GM19043 (cell line): Measurements from ENCODE around the gene ANKRD18A.
"Not testable (repeated sequence)": the region's sequence is repeated elsewhere in the genome, so short reads cannot be mapped to it uniquely, and the experiment has no call there.

Experiments used
- ATAC-seq: cut with Tn5 transposase; IDR thresholded peaks from one replicate; pipeline ENCODE4 v1.9.1; 2021; ENCODE audit warnings: low read depth; ENCODE audit not compliant: unreplicated experiment

ANKRD18A gene

GRCh38 chr9:38629511-38629910 is 9.1 kb upstream of the ANKRD18A start:
- ATAC-seq, result no peak

- no peak for ATAC-seq
These were observed 5.6 kb upstream of the ANKRD18A start for GRCh38 chr9:38626006-38626405.

GRCh38 chr9:38622951-38623350 is 2.6 kb upstream of the ANKRD18A start:
- no peak for ATAC-seq

GRCh38 chr9:38622288-38622674 is 1.9 kb upstream of the ANKRD18A start:
- ATAC-seq, result no peak

- no peak for ATAC-seq
These were observed 1.3 kb upstream of the ANKRD18A start for GRCh38 chr9:38621434-38622287.

- ATAC-seq, result no peak
These were observed 594 bp downstream of the ANKRD18A start for GRCh38 chr9:38619556-38620447.

- not testable (repeated sequence) for ATAC-seq
These were observed 22.2 kb downstream of the ANKRD18A start for GRCh38 chr9:38598029-38598745.

- ATAC-seq, result not testable (repeated sequence)
These were observed 25.3 kb downstream of the ANKRD18A start for GRCh38 chr9:38595117-38595516.

GRCh38 chr9:38591346-38592063 is 28.9 kb downstream of the ANKRD18A start:
- not testable (repeated sequence) for ATAC-seq

- ATAC-seq, result not testable (repeated sequence)
These were observed 36.6 kb downstream of the ANKRD18A start for GRCh38 chr9:38583765-38584164.

GRCh38 chr9:38580112-38580511 is 40.3 kb downstream of the ANKRD18A start:
- not testable (repeated sequence) for ATAC-seq

- ATAC-seq, result not testable (repeated sequence)
These were observed 44.2 kb downstream of the ANKRD18A start for GRCh38 chr9:38576181-38576580.

- ATAC-seq, result not testable (repeated sequence)
These were observed 54.3 kb downstream of the ANKRD18A start for GRCh38 chr9:38566048-38566447.

- not testable (repeated sequence) for ATAC-seq
These were observed 55.2 kb downstream of the ANKRD18A start for GRCh38 chr9:38565178-38565577.

- ATAC-seq, result not testable (repeated sequence)
These were observed 56.5 kb downstream of the ANKRD18A start for GRCh38 chr9:38563911-38564310.

- not testable (repeated sequence) for ATAC-seq
These were observed 59.3 kb downstream of the ANKRD18A start for GRCh38 chr9:38561134-38561533.

- ATAC-seq, result not testable (repeated sequence)
These were observed 61.2 kb downstream of the ANKRD18A start for GRCh38 chr9:38559172-38559571.

GRCh38 chr9:38557746-38558145 is 62.6 kb downstream of the ANKRD18A start:
- ATAC-seq, result not testable (repeated sequence)

GRCh38 chr9:38554966-38555365 is 65.4 kb downstream of the ANKRD18A start:
- ATAC-seq, result not testable (repeated sequence)

- not testable (repeated sequence) for ATAC-seq
These were observed 67.4 kb downstream of the ANKRD18A start for GRCh38 chr9:38553019-38553418.
